HG02588 (cell line): ENCODE data around the gene CST11.

Experiments used
- ATAC-seq: cut with Tn5 transposase; IDR thresholded peaks from one replicate; pipeline ENCODE4 v1.9.1; 2021; ENCODE audit warnings: mild to moderate bottlenecking, moderate library complexity; ENCODE audit not compliant: unreplicated experiment

CST11 gene

GRCh38 chr20:23454816-23455215 is 2.1 kb upstream of the CST11 start:
- no peak for ATAC-seq

- no peak for ATAC-seq
Observed at GRCh38 chr20:23453549-23454543, 1.2 kb upstream of the CST11 start.

GRCh38 chr20:23451956-23452487 is 654 bp downstream of the CST11 start:
- no peak for ATAC-seq

- ATAC-seq = no peak
Observed at GRCh38 chr20:23450877-23451276, 1.8 kb downstream of the CST11 start.

- ATAC-seq = no peak
Observed at GRCh38 chr20:23449421-23449820, 3.3 kb downstream of the CST11 start.

- no peak for ATAC-seq
Observed at GRCh38 chr20:23448167-23448566, 4.5 kb downstream of the CST11 start.

- ATAC-seq = no peak
Observed at GRCh38 chr20:23446505-23446904, 6.2 kb downstream of the CST11 start.

- ATAC-seq = no peak
Observed at GRCh38 chr20:23445596-23446217, 7.0 kb downstream of the CST11 start.

GRCh38 chr20:23444859-23445258 is 7.8 kb downstream of the CST11 start:
- no peak for ATAC-seq

GRCh38 chr20:23442436-23442835 is 10.2 kb downstream of the CST11 start:
- no peak for ATAC-seq

GRCh38 chr20:23441850-23442313 is 10.8 kb downstream of the CST11 start:
- ATAC-seq = no peak

GRCh38 chr20:23440004-23440403 is 12.7 kb downstream of the CST11 start:
- no peak for ATAC-seq

GRCh38 chr20:23438661-23439060 is 14.0 kb downstream of the CST11 start:
- no peak for ATAC-seq

- ATAC-seq = no peak
Observed at GRCh38 chr20:23437126-23437899, 15.4 kb downstream of the CST11 start.

GRCh38 chr20:23436681-23437080 is 16.0 kb downstream of the CST11 start:
- ATAC-seq = no peak

GRCh38 chr20:23435626-23436539 is 16.8 kb downstream of the CST11 start:
- no peak for ATAC-seq

- ATAC-seq = no peak
Observed at GRCh38 chr20:23434521-23435313, 18.0 kb downstream of the CST11 start.

- no peak for ATAC-seq
Observed at GRCh38 chr20:23433628-23434027, 19.0 kb downstream of the CST11 start.

GRCh38 chr20:23425129-23425528 is 27.5 kb downstream of the CST11 start:
- no peak for ATAC-seq
